NB4 (cell line): Measurements from ENCODE around the gene BFSP1.

ENCODE experiments used
- CTCF ChIP-seq: IDR thresholded peaks from one replicate; pipeline ENCODE4 v1.5.1; 2012; ENCODE audit warnings: low read depth, low read length
- POLR2A ChIP-seq: IDR thresholded peaks from 2 replicates; pipeline ENCODE4 v1.6.1; 2011; ENCODE audit warnings: mild to moderate bottlenecking; ENCODE audit not compliant: insufficient read length; ENCODE audit errors: extremely low read depth

- TF ChIP-seq CTCF = no peak
- TF ChIP-seq POLR2A = no peak
Measured at GRCh38 chr20:17456279-17456678, 74.9 kb downstream of the BFSP1 start.
